H1 (cell line): ENCODE results near the gene ADD1. TPM values are rescaled to one million over a fixed set of nuclear protein-coding genes. Genes with fewer than 3 reads are reported as not detected.

ENCODE experiments used
- CREB1 ChIP-seq: IDR thresholded peaks from 2 replicates; pipeline ENCODE4 v1.6.1; 2012; ENCODE audit warnings: inconsistent platforms
- HDAC2 ChIP-seq, 2 experiments: fragments of 300-600 bp in 1 of 2; sonication (generic) in 1 of 2; IDR thresholded peaks; 2 replicates each; pipeline ENCODE4 v1.6.1; 2011 to 2012; ENCODE audit warnings: low read depth in 2 of 2, low read length in 2 of 2, mild to moderate bottlenecking in 2 of 2, moderate library complexity in 2 of 2, borderline replicate concordance in 1 of 2, inconsistent platforms in 1 of 2
- RFX5 ChIP-seq: IDR thresholded peaks from 2 replicates; pipeline ENCODE4 v1.6.1; 2011; ENCODE audit warnings: low read depth, low read length, improper control_type of control experiment, borderline replicate concordance
- SP1 ChIP-seq: IDR thresholded peaks from 2 replicates; pipeline ENCODE4 v1.6.1; 2011; ENCODE audit warnings: low read depth, low read length
- TBP ChIP-seq: IDR thresholded peaks from 2 replicates; pipeline ENCODE4 v1.6.1; 2011; ENCODE audit warnings: low read depth, low read length, improper control_type of control experiment
- polyA plus RNA-seq, 7 experiments: library from polyadenylated mRNA; depleted of rRNA in 3 of 7; stranded (reverse) in 5 of 7; unstranded in 2 of 7; fragments of >200 nt in 5 of 7; fragments of 200-250 nt in 2 of 7; gene quantifications; 1 replicate in 5 of 7; 2 replicates in 1 of 7; 4 replicates in 1 of 7; pipeline versions ENCODE4 v1.2.1 to v1.2.3, GENCODE V29; 2011 to 2013; ENCODE audit warnings: missing spikeins in 2 of 7, mixed read lengths in 2 of 7
- total RNA-seq: library from RNA; stranded (reverse); fragmentation: NEBNext Ultra II Directional; extraction: Animal tissue kit (Norgen Biotek cat#: 25700); gene quantifications from 2 replicates; pipeline ENCODE4 v1.2.1, GENCODE V29; 2021
- TF ChIP-seq, protein P1 (sequence below): IDR thresholded peaks from 2 replicates; pipeline ENCODE4 v1.6.1; 2011; ENCODE audit warnings: low read length, improper control_type of control experiment
- TF ChIP-seq, protein P2 (sequence below): IDR thresholded peaks from 2 replicates; pipeline ENCODE4 v1.6.1; 2012; ENCODE audit warnings: inconsistent platforms
- TF ChIP-seq, protein P3 (sequence below): fragments of 300-600 bp; sonication (generic); IDR thresholded peaks from 2 replicates; pipeline ENCODE4 v1.7.1; 2012; ENCODE audit warnings: low read length, moderate library complexity, mild to moderate bottlenecking, inconsistent platforms; ENCODE audit not compliant: insufficient replicate concordance

ADD1 gene
- total and polyA plus RNA-seq, 2 of the 8 experiments (the other 6 are each of a cell fraction or from before 2014, with no cell fraction given), result 113 to 143 TPM

DNA sequence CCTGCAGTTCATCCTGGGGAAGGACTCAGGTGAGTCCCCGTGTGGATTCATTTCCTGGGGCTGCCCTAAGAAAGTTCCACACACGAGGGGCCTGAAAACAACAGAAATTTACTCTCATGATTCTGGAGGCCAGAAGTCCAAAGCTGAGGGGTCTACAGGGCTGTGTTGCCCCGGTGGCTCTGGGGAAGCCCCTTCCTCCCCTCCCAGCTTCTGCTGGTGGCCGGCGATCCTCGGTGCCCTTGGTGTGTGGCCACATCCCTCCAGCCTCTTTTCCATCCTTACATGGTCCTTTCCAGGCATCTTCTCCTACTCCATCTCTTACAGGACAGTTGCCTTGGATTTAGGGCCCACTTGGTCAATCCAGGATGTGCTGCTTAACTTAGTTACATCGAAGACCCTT is 35.6 kb upstream of the ADD1 start (continued):
- TF ChIP-seq, protein P1, sequence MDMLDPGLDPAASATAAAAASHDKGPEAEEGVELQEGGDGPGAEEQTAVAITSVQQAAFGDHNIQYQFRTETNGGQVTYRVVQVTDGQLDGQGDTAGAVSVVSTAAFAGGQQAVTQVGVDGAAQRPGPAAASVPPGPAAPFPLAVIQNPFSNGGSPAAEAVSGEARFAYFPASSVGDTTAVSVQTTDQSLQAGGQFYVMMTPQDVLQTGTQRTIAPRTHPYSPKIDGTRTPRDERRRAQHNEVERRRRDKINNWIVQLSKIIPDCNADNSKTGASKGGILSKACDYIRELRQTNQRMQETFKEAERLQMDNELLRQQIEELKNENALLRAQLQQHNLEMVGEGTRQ, result no peak
- TF ChIP-seq, protein P2, sequence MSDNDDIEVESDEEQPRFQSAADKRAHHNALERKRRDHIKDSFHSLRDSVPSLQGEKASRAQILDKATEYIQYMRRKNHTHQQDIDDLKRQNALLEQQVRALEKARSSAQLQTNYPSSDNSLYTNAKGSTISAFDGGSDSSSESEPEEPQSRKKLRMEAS, result no peak
- TF ChIP-seq, protein P3, sequence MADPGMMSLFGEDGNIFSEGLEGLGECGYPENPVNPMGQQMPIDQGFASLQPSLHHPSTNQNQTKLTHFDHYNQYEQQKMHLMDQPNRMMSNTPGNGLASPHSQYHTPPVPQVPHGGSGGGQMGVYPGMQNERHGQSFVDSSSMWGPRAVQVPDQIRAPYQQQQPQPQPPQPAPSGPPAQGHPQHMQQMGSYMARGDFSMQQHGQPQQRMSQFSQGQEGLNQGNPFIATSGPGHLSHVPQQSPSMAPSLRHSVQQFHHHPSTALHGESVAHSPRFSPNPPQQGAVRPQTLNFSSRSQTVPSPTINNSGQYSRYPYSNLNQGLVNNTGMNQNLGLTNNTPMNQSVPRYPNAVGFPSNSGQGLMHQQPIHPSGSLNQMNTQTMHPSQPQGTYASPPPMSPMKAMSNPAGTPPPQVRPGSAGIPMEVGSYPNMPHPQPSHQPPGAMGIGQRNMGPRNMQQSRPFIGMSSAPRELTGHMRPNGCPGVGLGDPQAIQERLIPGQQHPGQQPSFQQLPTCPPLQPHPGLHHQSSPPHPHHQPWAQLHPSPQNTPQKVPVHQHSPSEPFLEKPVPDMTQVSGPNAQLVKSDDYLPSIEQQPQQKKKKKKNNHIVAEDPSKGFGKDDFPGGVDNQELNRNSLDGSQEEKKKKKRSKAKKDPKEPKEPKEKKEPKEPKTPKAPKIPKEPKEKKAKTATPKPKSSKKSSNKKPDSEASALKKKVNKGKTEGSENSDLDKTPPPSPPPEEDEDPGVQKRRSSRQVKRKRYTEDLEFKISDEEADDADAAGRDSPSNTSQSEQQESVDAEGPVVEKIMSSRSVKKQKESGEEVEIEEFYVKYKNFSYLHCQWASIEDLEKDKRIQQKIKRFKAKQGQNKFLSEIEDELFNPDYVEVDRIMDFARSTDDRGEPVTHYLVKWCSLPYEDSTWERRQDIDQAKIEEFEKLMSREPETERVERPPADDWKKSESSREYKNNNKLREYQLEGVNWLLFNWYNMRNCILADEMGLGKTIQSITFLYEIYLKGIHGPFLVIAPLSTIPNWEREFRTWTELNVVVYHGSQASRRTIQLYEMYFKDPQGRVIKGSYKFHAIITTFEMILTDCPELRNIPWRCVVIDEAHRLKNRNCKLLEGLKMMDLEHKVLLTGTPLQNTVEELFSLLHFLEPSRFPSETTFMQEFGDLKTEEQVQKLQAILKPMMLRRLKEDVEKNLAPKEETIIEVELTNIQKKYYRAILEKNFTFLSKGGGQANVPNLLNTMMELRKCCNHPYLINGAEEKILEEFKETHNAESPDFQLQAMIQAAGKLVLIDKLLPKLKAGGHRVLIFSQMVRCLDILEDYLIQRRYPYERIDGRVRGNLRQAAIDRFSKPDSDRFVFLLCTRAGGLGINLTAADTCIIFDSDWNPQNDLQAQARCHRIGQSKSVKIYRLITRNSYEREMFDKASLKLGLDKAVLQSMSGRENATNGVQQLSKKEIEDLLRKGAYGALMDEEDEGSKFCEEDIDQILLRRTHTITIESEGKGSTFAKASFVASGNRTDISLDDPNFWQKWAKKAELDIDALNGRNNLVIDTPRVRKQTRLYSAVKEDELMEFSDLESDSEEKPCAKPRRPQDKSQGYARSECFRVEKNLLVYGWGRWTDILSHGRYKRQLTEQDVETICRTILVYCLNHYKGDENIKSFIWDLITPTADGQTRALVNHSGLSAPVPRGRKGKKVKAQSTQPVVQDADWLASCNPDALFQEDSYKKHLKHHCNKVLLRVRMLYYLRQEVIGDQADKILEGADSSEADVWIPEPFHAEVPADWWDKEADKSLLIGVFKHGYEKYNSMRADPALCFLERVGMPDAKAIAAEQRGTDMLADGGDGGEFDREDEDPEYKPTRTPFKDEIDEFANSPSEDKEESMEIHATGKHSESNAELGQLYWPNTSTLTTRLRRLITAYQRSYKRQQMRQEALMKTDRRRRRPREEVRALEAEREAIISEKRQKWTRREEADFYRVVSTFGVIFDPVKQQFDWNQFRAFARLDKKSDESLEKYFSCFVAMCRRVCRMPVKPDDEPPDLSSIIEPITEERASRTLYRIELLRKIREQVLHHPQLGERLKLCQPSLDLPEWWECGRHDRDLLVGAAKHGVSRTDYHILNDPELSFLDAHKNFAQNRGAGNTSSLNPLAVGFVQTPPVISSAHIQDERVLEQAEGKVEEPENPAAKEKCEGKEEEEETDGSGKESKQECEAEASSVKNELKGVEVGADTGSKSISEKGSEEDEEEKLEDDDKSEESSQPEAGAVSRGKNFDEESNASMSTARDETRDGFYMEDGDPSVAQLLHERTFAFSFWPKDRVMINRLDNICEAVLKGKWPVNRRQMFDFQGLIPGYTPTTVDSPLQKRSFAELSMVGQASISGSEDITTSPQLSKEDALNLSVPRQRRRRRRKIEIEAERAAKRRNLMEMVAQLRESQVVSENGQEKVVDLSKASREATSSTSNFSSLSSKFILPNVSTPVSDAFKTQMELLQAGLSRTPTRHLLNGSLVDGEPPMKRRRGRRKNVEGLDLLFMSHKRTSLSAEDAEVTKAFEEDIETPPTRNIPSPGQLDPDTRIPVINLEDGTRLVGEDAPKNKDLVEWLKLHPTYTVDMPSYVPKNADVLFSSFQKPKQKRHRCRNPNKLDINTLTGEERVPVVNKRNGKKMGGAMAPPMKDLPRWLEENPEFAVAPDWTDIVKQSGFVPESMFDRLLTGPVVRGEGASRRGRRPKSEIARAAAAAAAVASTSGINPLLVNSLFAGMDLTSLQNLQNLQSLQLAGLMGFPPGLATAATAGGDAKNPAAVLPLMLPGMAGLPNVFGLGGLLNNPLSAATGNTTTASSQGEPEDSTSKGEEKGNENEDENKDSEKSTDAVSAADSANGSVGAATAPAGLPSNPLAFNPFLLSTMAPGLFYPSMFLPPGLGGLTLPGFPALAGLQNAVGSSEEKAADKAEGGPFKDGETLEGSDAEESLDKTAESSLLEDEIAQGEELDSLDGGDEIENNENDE, result no peak
- TF ChIP-seq CREB1, result no peak
- no peak for TF ChIP-seq TBP
- TF ChIP-seq HDAC2 (IDR thresholded peaks at IDR 0.05; ENCODE audit: borderline replicate concordance in 1 of 2, low read depth in 2 of 2, low read length in 2 of 2), result no peak
- no peak for TF ChIP-seq RFX5
- no peak for TF ChIP-seq SP1
